Stimulated activated naive CD8-positive, alpha-beta T cell treated with anti-CD3 and anti-CD28 coated beads, Interleukin-15, Interleukin-2, amounts not matched to agents 100 ng/mL and 50 ng/mL, for 24 hours (primary cell): ENCODE data around the gene VMP1.

ENCODE experiments used
- H3K27ac Mint-ChIP-seq: one replicate; pipeline ENCODE4 v1.8.0; 2021; ENCODE audit warnings: mild to moderate bottlenecking, mixed read lengths
- H3K27me3 Mint-ChIP-seq: one replicate; pipeline ENCODE4 v1.8.0; 2021; ENCODE audit warnings: mixed read lengths
- H3K36me3 Mint-ChIP-seq: one replicate; pipeline ENCODE4 v1.8.0; 2021; ENCODE audit warnings: low read depth, mixed read lengths
- H3K4me1 Mint-ChIP-seq: one replicate; pipeline ENCODE4 v1.8.0; 2021; ENCODE audit warnings: low read depth, mixed read lengths
- H3K4me3 Mint-ChIP-seq: one replicate; pipeline ENCODE4 v1.8.0; 2021; ENCODE audit warnings: mild to moderate bottlenecking, mixed read lengths
- H3K9me3 Mint-ChIP-seq: one replicate; pipeline ENCODE4 v1.8.0; 2021; ENCODE audit warnings: mixed read lengths

The VMP1 gene

DNA sequence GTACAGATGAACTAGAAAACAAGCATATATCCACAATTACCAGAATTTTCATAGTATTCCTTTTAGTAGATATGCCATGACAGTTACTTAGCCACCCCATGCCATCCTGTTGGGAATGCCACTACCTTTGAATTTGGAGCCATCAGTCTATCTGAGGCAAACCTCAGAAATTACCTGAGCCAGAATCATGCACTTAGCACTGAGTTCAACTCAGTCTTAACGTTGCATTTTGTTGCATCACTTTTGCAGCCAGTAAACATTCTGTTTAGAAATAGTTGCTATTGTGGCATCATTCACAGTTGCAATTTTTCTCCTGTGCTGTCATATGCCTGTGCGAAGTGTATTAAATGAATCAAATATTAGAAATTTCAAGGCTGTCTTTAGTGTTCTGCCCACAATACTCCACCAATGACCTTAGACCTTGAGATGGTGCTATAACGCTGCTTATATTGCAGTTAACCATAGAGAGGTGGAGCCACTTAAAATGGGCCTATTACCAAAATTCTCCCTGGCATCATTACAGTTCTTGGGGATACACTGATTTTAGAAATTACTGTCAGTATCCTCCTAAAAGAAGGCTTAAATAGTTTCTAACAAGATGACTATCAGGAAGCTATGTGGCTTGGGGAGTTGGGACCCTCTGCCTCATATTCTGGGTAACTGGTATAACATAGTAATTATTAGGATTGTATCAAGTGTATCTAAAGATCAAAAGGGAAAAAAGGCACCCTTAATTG lies 11.3 kb upstream of the VMP1 start:
- H3K27me3 Mint-ChIP-seq: no peaks in the 10 kb centered on the region
- H3K4me3 Mint-ChIP-seq: no peak overlapping the region
- H3K4me1 Mint-ChIP-seq: peaks cover 55% of the 10 kb centered on the region

DNA sequence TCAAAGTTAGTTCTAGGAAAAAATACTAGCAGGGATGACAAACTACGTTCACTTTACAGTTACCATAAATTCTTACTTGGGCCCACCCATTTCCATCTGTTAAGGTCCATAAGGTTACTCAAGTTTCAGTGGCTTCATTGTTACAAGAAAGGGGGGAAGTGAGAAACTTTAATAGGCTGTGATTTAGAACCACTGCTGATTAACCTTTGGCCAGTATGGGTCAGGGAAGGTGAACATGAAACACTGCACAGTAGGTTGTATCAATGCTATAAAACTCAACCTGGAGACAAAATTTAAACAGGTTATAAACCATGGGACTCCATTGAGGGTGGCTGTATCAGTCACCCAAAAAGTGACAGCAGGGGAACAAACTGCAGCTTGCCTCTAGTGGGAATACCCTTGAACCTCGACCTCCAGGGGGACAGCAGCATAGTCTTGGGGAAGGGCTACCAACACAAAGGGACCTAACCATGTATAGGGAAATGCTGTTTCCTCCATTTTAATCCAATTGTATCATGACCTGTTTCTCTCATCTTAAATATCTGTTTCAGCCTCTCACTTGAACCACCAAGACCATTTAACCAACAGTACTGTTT lies 10.7 kb upstream of the VMP1 start:
- no peak overlapping the region for H3K4me3 Mint-ChIP-seq
- H3K4me1 Mint-ChIP-seq: peaks cover 59% of the 10 kb centered on the region
- H3K36me3 Mint-ChIP-seq: peaks cover 89% of the 10 kb centered on the region
- no peaks in the 10 kb centered on the region for H3K27me3 Mint-ChIP-seq
- peak overlapping the region; percentile 42 for H3K27ac Mint-ChIP-seq
- no peaks in the 10 kb centered on the region for H3K9me3 Mint-ChIP-seq

More for the DNA sequence above, 11.3 kb upstream of the VMP1 start:
- Mint-ChIP-seq H3K9me3 (no peaks in the 10 kb centered on the region), H3K27ac (peak overlapping the region; percentile 33), H3K36me3 (peaks cover 92% of the 10 kb centered on the region)

- peaks cover 71% of the 10 kb centered on the region for H3K4me1 Mint-ChIP-seq
- H3K4me3 Mint-ChIP-seq: no peak overlapping the region
- H3K27ac Mint-ChIP-seq: no peak overlapping the region
- peaks cover 83% of the 10 kb centered on the region for H3K36me3 Mint-ChIP-seq
- H3K9me3 Mint-ChIP-seq: no peaks in the 10 kb centered on the region
- H3K27me3 Mint-ChIP-seq: no peaks in the 10 kb centered on the region
These were observed 9.3 kb upstream of the VMP1 start for GRCh38 chr17:59698143-59698542.

GRCh38 chr17:59699218-59699617 lies 8.2 kb upstream of the VMP1 start:
- Mint-ChIP-seq H3K36me3 (peaks cover 76% of the 10 kb centered on the region), H3K9me3 (no peaks in the 10 kb centered on the region), H3K27me3 (no peaks in the 10 kb centered on the region), H3K4me3 (peak overlapping the region; percentile 6), H3K27ac (no peak overlapping the region), H3K4me1 (peaks cover 80% of the 10 kb centered on the region)

DNA sequence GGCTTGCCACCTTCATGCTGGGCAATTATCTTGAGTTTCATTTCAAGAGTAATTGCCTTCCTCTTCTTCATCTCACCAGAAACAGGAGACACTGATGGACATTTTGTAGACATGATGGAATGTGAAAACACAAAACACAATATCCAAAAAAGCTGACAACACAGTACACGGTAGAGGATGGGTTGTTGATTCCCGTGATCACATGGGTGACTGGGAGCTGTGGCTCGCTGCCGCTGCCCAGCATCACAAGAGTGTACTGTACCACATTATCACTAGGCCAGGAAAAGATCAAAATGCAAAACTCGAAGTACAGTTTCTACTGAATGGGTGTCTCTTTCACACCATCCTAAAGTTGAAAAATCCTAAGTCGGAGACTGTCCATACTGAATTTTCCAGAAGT lies 7.7 kb upstream of the VMP1 start:
- Mint-ChIP-seq H3K36me3 (peaks cover 75% of the 10 kb centered on the region), H3K4me1 (peaks cover 86% of the 10 kb centered on the region), H3K27me3 (no peaks in the 10 kb centered on the region), H3K27ac (peak overlapping the region; percentile 28), H3K4me3 (peak overlapping the region; percentile 28), H3K9me3 (no peaks in the 10 kb centered on the region)

GRCh38 chr17:59702304-59702703 lies 5.2 kb upstream of the VMP1 start:
- peak overlapping the region; percentile 13 for H3K27ac Mint-ChIP-seq
- peaks cover 66% of the 10 kb centered on the region for H3K36me3 Mint-ChIP-seq
- no peaks in the 10 kb centered on the region for H3K27me3 Mint-ChIP-seq
- H3K4me1 Mint-ChIP-seq: peaks cover 87% of the 10 kb centered on the region
- no peak overlapping the region for H3K4me3 Mint-ChIP-seq
- H3K9me3 Mint-ChIP-seq: no peaks in the 10 kb centered on the region

DNA sequence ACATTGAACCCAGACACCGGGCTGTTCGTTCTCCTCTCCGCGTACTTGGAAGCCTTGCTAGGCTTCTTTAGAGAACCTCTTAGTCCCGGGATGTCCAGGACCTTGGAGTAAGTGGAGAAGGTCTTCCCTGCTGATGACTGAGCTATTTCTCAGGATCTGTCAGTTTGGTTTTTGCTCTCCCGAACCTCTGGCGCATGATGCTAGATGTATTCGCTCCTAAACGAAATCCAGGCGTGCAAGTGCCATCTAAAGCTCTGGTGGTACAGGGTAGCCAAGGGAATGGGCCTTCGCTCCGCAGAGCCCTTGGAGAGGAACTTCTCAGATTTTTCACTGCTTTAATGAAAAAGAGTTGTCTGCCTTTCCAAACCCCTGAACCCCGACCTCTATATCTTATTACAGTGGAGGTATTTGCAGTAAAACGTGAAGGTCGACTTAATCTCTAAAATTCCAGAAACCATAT lies 547 bp downstream of the VMP1 start:
- Mint-ChIP-seq H3K4me1 (peaks cover 74% of the 10 kb centered on the region), H3K36me3 (peaks cover 37% of the 10 kb centered on the region), H3K27me3 (no peaks in the 10 kb centered on the region), H3K27ac (peak overlapping the region; percentile 95), H3K4me3 (peak overlapping the region; percentile 96), H3K9me3 (no peaks in the 10 kb centered on the region)

- no peaks in the 10 kb centered on the region for H3K9me3 Mint-ChIP-seq
- peaks cover 59% of the 10 kb centered on the region for H3K4me1 Mint-ChIP-seq
These were observed 4.5 kb downstream of the VMP1 start for GRCh38 chr17:59711936-59712335.

GRCh38 chr17:59712862-59713261 lies 5.4 kb downstream of the VMP1 start:
- Mint-ChIP-seq H3K4me1 (peaks cover 59% of the 10 kb centered on the region), H3K27ac (peak overlapping the region; percentile 27), H3K27me3 (no peaks in the 10 kb centered on the region), H3K36me3 (peaks cover 12% of the 10 kb centered on the region), H3K4me3 (no peak overlapping the region), H3K9me3 (no peaks in the 10 kb centered on the region)

More at GRCh38 chr17:59711936-59712335, 4.5 kb downstream of the VMP1 start:
- Mint-ChIP-seq H3K27ac (no peak overlapping the region), H3K36me3 (peaks cover 12% of the 10 kb centered on the region), H3K4me3 (no peak overlapping the region), H3K27me3 (no peaks in the 10 kb centered on the region)

DNA sequence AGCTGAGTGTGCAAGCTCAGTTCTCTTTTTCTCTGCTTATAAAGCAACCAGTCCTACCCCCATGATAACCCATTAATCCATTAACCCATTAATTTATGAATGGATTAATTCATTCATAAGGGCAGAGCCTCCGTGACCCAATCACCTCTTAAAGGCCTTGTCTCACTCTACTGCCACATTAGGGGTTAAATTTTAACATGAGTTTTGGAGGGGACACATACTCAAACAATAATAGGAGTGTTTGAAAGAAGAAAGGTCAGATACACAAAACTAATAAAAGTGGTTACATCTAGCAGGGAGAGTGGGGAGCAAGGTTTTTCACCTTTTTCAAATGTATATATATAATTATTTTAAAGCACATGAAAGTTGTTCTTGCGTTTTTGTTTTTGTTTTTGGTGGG lies 6.8 kb downstream of the VMP1 start:
- Mint-ChIP-seq H3K27ac (no peak overlapping the region), H3K9me3 (no peaks in the 10 kb centered on the region), H3K4me3 (no peak overlapping the region), H3K27me3 (no peaks in the 10 kb centered on the region), H3K4me1 (peaks cover 54% of the 10 kb centered on the region), H3K36me3 (peaks cover 12% of the 10 kb centered on the region)

- H3K27ac Mint-ChIP-seq: no peak overlapping the region
- H3K27me3 Mint-ChIP-seq: no peaks in the 10 kb centered on the region
- H3K36me3 Mint-ChIP-seq: peaks cover 10% of the 10 kb centered on the region
- no peak overlapping the region for H3K4me3 Mint-ChIP-seq
- peaks cover 36% of the 10 kb centered on the region for H3K4me1 Mint-ChIP-seq
- H3K9me3 Mint-ChIP-seq: no peaks in the 10 kb centered on the region
These were observed 9.0 kb downstream of the VMP1 start for GRCh38 chr17:59716427-59716826.

DNA sequence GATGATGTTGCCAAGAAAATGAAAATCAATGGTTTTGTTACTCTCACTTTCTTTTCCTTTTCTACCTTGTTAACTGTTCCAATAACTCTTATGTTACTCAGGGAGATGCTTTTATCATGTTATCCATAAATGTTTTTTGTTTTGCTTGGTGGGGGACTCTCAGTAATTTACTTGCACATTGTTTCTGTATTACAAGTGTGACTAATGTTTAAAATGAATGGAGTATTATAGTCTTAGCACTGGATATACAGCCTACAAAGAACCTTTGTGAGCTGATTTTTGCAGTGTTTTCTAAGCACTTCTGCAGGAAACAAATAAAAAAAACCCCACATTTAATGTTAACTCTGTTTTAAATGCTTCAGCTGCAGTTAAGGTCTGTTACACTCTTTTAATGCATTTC lies 12.1 kb downstream of the VMP1 start:
- no peaks in the 10 kb centered on the region for H3K9me3 Mint-ChIP-seq
- no peak overlapping the region for H3K27ac Mint-ChIP-seq
- peaks cover 24% of the 10 kb centered on the region for H3K4me1 Mint-ChIP-seq
- H3K36me3 Mint-ChIP-seq: peaks cover 10% of the 10 kb centered on the region
- no peak overlapping the region for H3K4me3 Mint-ChIP-seq
- H3K27me3 Mint-ChIP-seq: no peaks in the 10 kb centered on the region

- peaks cover 10% of the 10 kb centered on the region for H3K36me3 Mint-ChIP-seq
- H3K4me1 Mint-ChIP-seq: peaks cover 7% of the 10 kb centered on the region
- H3K4me3 Mint-ChIP-seq: no peak overlapping the region
- no peaks in the 10 kb centered on the region for H3K27me3 Mint-ChIP-seq
- no peaks in the 10 kb centered on the region for H3K9me3 Mint-ChIP-seq
- H3K27ac Mint-ChIP-seq: no peak overlapping the region
These were observed 15.2 kb downstream of the VMP1 start for GRCh38 chr17:59722623-59723022.

DNA sequence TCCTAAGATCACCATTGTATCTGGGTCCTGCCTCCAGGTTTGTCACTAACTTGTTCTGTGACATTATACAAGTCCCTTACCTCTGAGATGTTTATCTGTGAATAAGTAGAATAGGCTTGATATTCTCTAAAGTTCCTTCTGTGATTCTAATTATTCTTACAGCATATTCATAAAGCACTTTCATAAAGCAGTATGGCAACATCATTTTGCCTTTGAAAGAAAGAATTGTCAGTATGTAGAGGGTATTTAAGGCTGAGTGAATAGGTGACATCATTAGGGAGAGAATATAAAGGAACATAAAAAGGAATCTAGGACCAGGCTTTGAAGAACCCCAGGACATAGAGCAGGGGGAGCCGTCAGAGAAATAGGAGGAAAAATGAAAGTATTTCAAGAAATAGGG lies 15.6 kb downstream of the VMP1 start:
- Mint-ChIP-seq H3K27me3 (no peaks in the 10 kb centered on the region), H3K4me1 (peaks cover 7% of the 10 kb centered on the region), H3K4me3 (no peak overlapping the region), H3K36me3 (peaks cover 10% of the 10 kb centered on the region), H3K9me3 (no peaks in the 10 kb centered on the region), H3K27ac (no peak overlapping the region)

DNA sequence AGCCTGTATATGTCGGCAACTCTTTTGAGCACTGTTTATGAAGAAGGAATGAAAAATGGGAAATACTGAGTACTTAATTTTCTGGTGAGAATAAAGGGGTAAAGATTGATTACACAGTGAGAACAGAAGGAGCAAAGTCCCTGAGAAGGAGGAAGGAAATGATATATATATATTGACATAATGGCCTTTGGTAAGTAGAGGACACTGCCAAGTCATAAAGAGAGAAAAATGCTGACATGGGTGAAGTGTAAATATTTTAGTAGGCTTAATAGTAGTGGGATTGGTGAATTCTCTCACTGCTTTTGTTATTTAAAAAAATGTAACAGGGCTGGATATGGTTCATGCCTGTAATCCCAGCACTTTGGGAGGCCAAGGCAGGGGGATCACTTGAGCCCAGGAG lies 16.2 kb downstream of the VMP1 start:
- H3K36me3 Mint-ChIP-seq: peaks cover 10% of the 10 kb centered on the region
- H3K27me3 Mint-ChIP-seq: no peaks in the 10 kb centered on the region
- peaks cover 4% of the 10 kb centered on the region for H3K4me1 Mint-ChIP-seq
- H3K4me3 Mint-ChIP-seq: no peak overlapping the region
- H3K27ac Mint-ChIP-seq: no peak overlapping the region
- no peaks in the 10 kb centered on the region for H3K9me3 Mint-ChIP-seq

- Mint-ChIP-seq H3K9me3 (no peaks in the 10 kb centered on the region), H3K27me3 (no peaks in the 10 kb centered on the region), H3K4me3 (no peak overlapping the region), H3K36me3 (peaks cover 6% of the 10 kb centered on the region), H3K27ac (no peak overlapping the region), H3K4me1 (peaks cover 7% of the 10 kb centered on the region)
These were observed 18.2 kb downstream of the VMP1 start for GRCh38 chr17:59725691-59726090.
